ENCODE data around the gene MARK3.
A peak's percentile ranks its signal among the peaks of the same experiment; 100 is the strongest.

- TF ChIP-seq CTCF (IDR thresholded peaks at IDR 0.05; ENCODE audit: insufficient read depth, low read length): no peak
- no peak for TF ChIP-seq REST (IDR thresholded peaks at IDR 0.05; ENCODE audit: insufficient replicate concordance, low read depth)
- TF ChIP-seq POLR2AphosphoS5 (IDR thresholded peaks at IDR 0.05; ENCODE audit: low read depth): 0 out of 2 replicates have a peak, but pooled peaks have one; percentile 10
- no peak for TF ChIP-seq GABPA (IDR thresholded peaks at IDR 0.05; ENCODE audit: low read depth)
Observed at GRCh38 chr14:103519043-103519836, 134.0 kb downstream of the MARK3 start.

All from HL-60 (cell line).